K562 (cell line): Measurements from ENCODE around the gene STEAP3. TPM values are rescaled to one million over a fixed set of nuclear protein-coding genes. Genes with fewer than 3 reads are reported as not detected.

ENCODE experiments used
- ATAC-seq: fragments of 200-7000 bp; cut with Tn5 transposase; 3 replicates; pipeline ENCODE4 v1.9.1; 2020; ENCODE audit warnings: moderate library complexity
- BruUV-seq: library from RNA; stranded (reverse); fragments of 400-500 nt; replicated peaks from 2 replicates; lab custom pipeline; 2021; lab: Mats Ljungman, UMichigan
- CTCF ChIA-PET: fragments of 300-600 bp; formaldehyde crosslinking; extraction: SDS; loops from one replicate; lab custom pipeline; 2021; ENCODE audit warnings: low intra/inter-chr PET ratio; lab: Yijun Ruan, JAX
- POLR2A ChIA-PET: fragments of 300-600, 350-650 bp; sonication (Branson Sonifier 250); formaldehyde crosslinking; extraction: SDS; loops from one replicate; lab custom pipeline; 2021; ENCODE audit warnings: antibody characterized with exemption, inconsistent platforms; lab: Yijun Ruan, JAX
- DNase-seq, 4 experiments: peaks; one replicate each; pipeline versions ENCODE4 v3.0.0 to v3.0.0-alpha.2; 2011 to 2018; ENCODE audit warnings: low spot score in 3 of 4, mixed read lengths in 3 of 4; ENCODE audit errors: extremely low read depth in 1 of 4
- FAIRE-seq: peaks from 2 replicates; lab custom pipeline; 2011; peaks lifted over from hg19 to GRCh38; lab: Jason Lieb, UNC
- H2AFZ ChIP-seq: 2 replicates; pipeline ENCODE4 v1.6.0; 2011; ENCODE audit warnings: low read depth, low read length, control low read depth, inconsistent platforms
- H3K27ac ChIP-seq: fragments of 200-600 bp; 3 replicates; pipeline ENCODE4 v1.8.0; 2011; ENCODE audit warnings: low read depth, mild to moderate bottlenecking, control low read depth, inconsistent platforms, low read length, moderate library complexity, mixed read lengths; ENCODE audit errors: extremely low read depth
- H3K27me3 ChIP-seq, 2 experiments: fragments of 300-600 bp in 1 of 2; 2 replicates in 1 of 2; 3 replicates in 1 of 2; pipeline versions ENCODE4 v1.6.0 to v1.8.0; 2011; ENCODE audit warnings: inconsistent platforms in 2 of 2, low read length in 2 of 2, mild to moderate bottlenecking in 1 of 2, mixed read lengths in 1 of 2, moderate library complexity in 1 of 2; ENCODE audit not compliant: control insufficient read depth in 2 of 2, insufficient read depth in 2 of 2
- H3K36me3 ChIP-seq: fragments of 300-600 bp; 3 replicates; pipeline ENCODE4 v1.8.0; 2011; ENCODE audit warnings: mild to moderate bottlenecking, low read length, inconsistent platforms; ENCODE audit not compliant: control insufficient read depth, insufficient read depth
- H3K4me1 ChIP-seq, 2 experiments: fragments of 200-600 bp in 1 of 2; replicated peaks in 1 of 2; 2 replicates in 1 of 2; 3 replicates in 1 of 2; pipeline versions ENCODE4 v1.5.1 to v1.8.0; 2011; ENCODE audit warnings: inconsistent platforms in 2 of 2, low read length in 2 of 2, mild to moderate bottlenecking in 1 of 2, mixed read lengths in 1 of 2, moderate library complexity in 1 of 2; ENCODE audit not compliant: control insufficient read depth in 2 of 2, insufficient read depth in 2 of 2
- H3K4me2 ChIP-seq: 2 replicates; pipeline ENCODE4 v1.6.1; 2011; ENCODE audit warnings: low read length, control low read depth, inconsistent platforms, mixed read lengths; ENCODE audit not compliant: insufficient read depth
- H3K4me3 ChIP-seq: fragments of 200-600 bp; sonication (generic), shearing (Covaris generic); 2 replicates; pipeline ENCODE4 v1.5.1; 2016; ENCODE audit warnings: control low read depth, inconsistent platforms
- H3K79me2 ChIP-seq: fragments of 200-600 bp; 3 replicates; pipeline ENCODE4 v1.8.0; 2011; ENCODE audit warnings: low read length, inconsistent platforms; ENCODE audit not compliant: control insufficient read depth, insufficient read depth
- H3K9ac ChIP-seq, 2 experiments: 2 replicates each; pipeline versions ENCODE4 v1.6.0 to v1.6.1; 2011; ENCODE audit warnings: low read depth in 2 of 2, low read length in 2 of 2, control low read depth in 1 of 2, inconsistent platforms in 1 of 2, mild to moderate bottlenecking in 1 of 2, mixed read lengths in 1 of 2; ENCODE audit not compliant: insufficient read depth in 1 of 2
- H3K9me1 ChIP-seq: one replicate; pipeline ENCODE4 v1.6.0; 2011; ENCODE audit warnings: inconsistent platforms, mild to moderate bottlenecking, low read length, moderate library complexity; ENCODE audit not compliant: control insufficient read depth, insufficient read depth
- H3K9me3 ChIP-seq: replicated peaks from 2 replicates; pipeline ENCODE4 v1.5.1; 2011; ENCODE audit warnings: low read depth, low read length, inconsistent platforms; ENCODE audit not compliant: control insufficient read depth, insufficient read depth
- H4K20me1 ChIP-seq: replicated peaks from 2 replicates; pipeline ENCODE4 v1.6.1; 2011; ENCODE audit warnings: low read length, inconsistent platforms, mixed read lengths; ENCODE audit not compliant: control insufficient read depth, insufficient read depth
- BCLAF1 ChIP-seq, 2 experiments: fragments of 450-650 bp in 1 of 2; IDR thresholded peaks; 2 replicates each; pipeline ENCODE4 v1.6.1; 2011 to 2017; ENCODE audit warnings: low read depth in 2 of 2, antibody characterized with exemption in 1 of 2, borderline replicate concordance in 1 of 2, low read length in 1 of 2, mild to moderate bottlenecking in 1 of 2, mixed read lengths in 1 of 2; ENCODE audit not compliant: control insufficient read depth in 1 of 2
- CGGBP1 ChIP-seq: fragments of 250-450 bp; sonication (Bioruptor Pico); IDR thresholded peaks from 2 replicates; pipeline ENCODE4 v1.9.0; 2021; ENCODE audit warnings: mild to moderate bottlenecking
- CHAMP1 ChIP-seq: fragments of 450-650 bp; IDR thresholded peaks from 2 replicates; pipeline ENCODE4 v1.6.1; 2016; ENCODE audit warnings: mild to moderate bottlenecking
- CXXC5 ChIP-seq: fragments of 250-450 bp; sonication (Bioruptor Pico); IDR thresholded peaks from 2 replicates; pipeline ENCODE4 v1.8.0; 2022; ENCODE audit warnings: inconsistent platforms, mild to moderate bottlenecking, moderate library complexity
- KAT7 ChIP-seq: sonication (generic); formaldehyde crosslinking; IDR thresholded peaks from 2 replicates; pipeline ENCODE4 v1.8.0; 2022; ENCODE audit warnings: missing genetic modification reagents, mild to moderate bottlenecking, borderline replicate concordance
- MYNN ChIP-seq, 2 experiments: sonication (generic); formaldehyde crosslinking in 1 of 2; IDR thresholded peaks; 2 replicates each; pipeline versions ENCODE4 v1.5.0 to v1.6.1; 2016 to 2020; ENCODE audit warnings: antibody characterized with exemption in 1 of 2, missing genetic modification reagents in 1 of 2
- U2AF1 ChIP-seq: fragments of 200-400 bp; formaldehyde crosslinking; optimal IDR thresholded peaks from 2 replicates; pipeline ENCODE3; 2017; ENCODE audit warnings: mild to moderate bottlenecking, low read depth, low read length, moderate library complexity
- ZNF780A ChIP-seq: fragments of 250-450 bp; sonication (Bioruptor Pico); IDR thresholded peaks from 2 replicates; pipeline ENCODE4 v1.5.0; 2021; ENCODE audit warnings: mild to moderate bottlenecking
- WGBS: fragments of 100-300 bp; shearing (Covaris generic); methylation state at CpG from one replicate; pipeline ENCODE4 v1.1.6; 2016; ENCODE audit warnings: low coverage, mixed read lengths; ENCODE audit not compliant: insufficient coverage; ENCODE audit errors: missing lambda C conversion rate; 5-methylcytosine and 5-hydroxymethylcytosine counted together
- in situ Hi-C: fragments of 300-500 bp; cut with MboI; formaldehyde crosslinking; loops from 4 replicates; pipeline ENCODE4 v1.15.0; 2018; ENCODE audit warnings: inconsistent platforms, mixed read lengths
- intact Hi-C: fragments of 100-400 bp; cut with micrococcal nuclease; formaldehyde crosslinking; loops from 2 replicates; pipeline ENCODE4 v1.14.2; 2022
- polyA plus RNA-seq, 8 experiments: library from polyadenylated mRNA; depleted of rRNA in 4 of 8; stranded (reverse) in 5 of 8; unstranded in 3 of 8; fragments of >200 nt; fragmentation: Nextera tagmentation in 2 of 8; fragmentation: Illumina TruSeq in 1 of 8; extraction: Ambion mirVana in 2 of 8; extraction: Trizol in 1 of 8; gene quantifications; 2 replicates each; pipeline versions ENCODE4 v1.2.1 to v1.2.3, GENCODE V29; 2011 to 2014; ENCODE audit warnings: inconsistent platforms in 1 of 8, missing spikeins in 1 of 8
- total RNA-seq, 7 experiments: library from RNA; depleted of rRNA in 6 of 7; stranded (reverse); fragments of >200 nt in 6 of 7; fragmentation: Illumina TruSeq in 2 of 7; extraction: Trizol in 2 of 7; gene quantifications; 2 replicates each; pipeline versions ENCODE4 v1.2.1 to v1.2.3, GENCODE V29; 2011 to 2021; ENCODE audit warnings: low replicate concordance in 1 of 7

The STEAP3 gene
- total and polyA plus RNA-seq, 9 of the 15 experiments (the other 6 are each of a cell fraction or from before 2014, with no cell fraction given), result 1.8 to 31.6 (median 9.0) TPM

- DNase-seq (no peak), ATAC-seq (no peak), FAIRE-seq (no peak)
- 10% methylated on average over 14 of the region's 14 CpGs for WGBS
- no TSS peak for BruUV-seq
- H3K27ac ChIP-seq, result no peak overlapping the region
- H3K9me1 ChIP-seq, result no peaks in the 10 kb centered on the region
- H3K9ac ChIP-seq, result no peak overlapping the region
- H3K27me3 ChIP-seq, result peaks cover 35 to 46% of the 10 kb centered on the region in 2 experiments
- intact Hi-C loops (loop anchor here (5.0 kb wide), 2 partner anchors 267 to 412 kb away; no protein-coding TSS in a partner anchor), in situ Hi-C loops (loop anchor here (25.0 kb wide), 2 partner anchors 282 to 407 kb away; no protein-coding TSS in a partner anchor)
- H3K9me3 ChIP-seq, result no peaks in the 10 kb centered on the region
- ChIA-PET CTCF (no interaction called here), POLR2A (interaction anchor here (0.6 kb wide), 2 partner anchors 62 to 284 kb away, joined by 3 to 4 read pairs; no protein-coding TSS in a partner anchor)
- H3K4me2 ChIP-seq, result no peak overlapping the region
- H3K4me1 ChIP-seq, result no peaks in the 10 kb centered on the region
- no peak overlapping the region for H2AFZ ChIP-seq
- H3K79me2 ChIP-seq, result no peaks in the 10 kb centered on the region
- H4K20me1 ChIP-seq, result peaks cover 7% of the 10 kb centered on the region; the same call in 1 of the 2 replicates
- no peaks in the 10 kb centered on the region for H3K36me3 ChIP-seq
- H3K4me3 ChIP-seq, result no peak overlapping the region
- no peak for TF ChIP-seq U2AF1
- TF ChIP-seq MYNN (IDR thresholded peaks at IDR 0.05), result no peak
- no peak for TF ChIP-seq MYNN (CRISPR knock-in tag; IDR thresholded peaks at IDR 0.05)
- no peak for TF ChIP-seq ZNF780A (CRISPR knock-in tag)
- TF ChIP-seq BCLAF1 (IDR thresholded peaks at IDR 0.05; ENCODE audit: borderline replicate concordance in 1 of 2, control insufficient read depth in 1 of 2, low read depth in 2 of 2, low read length in 1 of 2), result no peak
- no peak for TF ChIP-seq CHAMP1
- TF ChIP-seq CXXC5 (CRISPR knock-in tag), result no peak
- no peak for TF ChIP-seq CGGBP1 (CRISPR knock-in tag)
- TF ChIP-seq KAT7 (CRISPR knock-in tag), result no peak
These were observed 71.0 kb downstream of the STEAP3 start for GRCh38 chr2:119294671-119295070.
